ENCODE data around the gene TTC21B. TPM values are rescaled to one million over a fixed set of nuclear protein-coding genes. Genes with fewer than 3 reads are reported as not detected.

Gene TTC21B
- total and polyA plus RNA-seq, 2 of the 8 experiments (the other 6 are each of a cell fraction or from before 2014, with no cell fraction given): 6.9 to 20.8 TPM

GRCh38 chr2:165825041-165825440 is 128.5 kb downstream of the TTC21B start:
- Histone ChIP-seq H2BK5ac (ENCODE audit: low read depth, low read length) (no peak overlapping the region), H2BK20ac (ENCODE audit: low read length) (no peak overlapping the region), H3K56ac (replicated peaks; ENCODE audit: insufficient read length, low read depth, low read length) (no peak overlapping the region), H3K4me2 (ENCODE audit: insufficient read depth in 1 of 2, low read depth in 2 of 2, low read length in 2 of 2) (no peak overlapping the region), H3K27me3 (replicated peaks in 1 of 4; ENCODE audit: control insufficient read depth in 3 of 4, extremely low read depth in 1 of 4, insufficient read depth in 3 of 4, low read length in 3 of 4) (no peaks in the 10 kb centered on the region), H4K8ac (ENCODE audit: extremely low read depth, insufficient read depth, low read length) (no peak overlapping the region), H3K18ac (ENCODE audit: extremely low read depth, low read length) (no peak overlapping the region), H3K4me1 (replicated peaks in 1 of 4; ENCODE audit: control insufficient read depth in 3 of 4, insufficient read depth in 4 of 4, low read length in 3 of 4) (peaks cover 0 to 3% (median 0%) of the 10 kb centered on the region in 4 experiments; a peak in 1 of 7 replicates), H3K36me3 (ENCODE audit: control insufficient read depth in 2 of 4, insufficient read depth in 4 of 4, low read length in 3 of 4) (no peaks in the 10 kb centered on the region; a peak in 1 of 8 replicates), H3K14ac (ENCODE audit: insufficient read length) (no peak overlapping the region), H3K79me1 (ENCODE audit: low read depth, low read length) (no peaks in the 10 kb centered on the region), H4K20me1 (replicated peaks in 1 of 2; ENCODE audit: control insufficient read depth in 1 of 2, insufficient read depth in 2 of 2, low read length in 2 of 2) (no peaks in the 10 kb centered on the region), H3K23me2 (ENCODE audit: low read depth, low read length) (no peaks in the 10 kb centered on the region), H3K79me2 (ENCODE audit: control insufficient read depth in 1 of 2, insufficient read depth in 2 of 2, low read length in 2 of 2) (no peaks in the 10 kb centered on the region), H3K4me3 (ENCODE audit: extremely low read depth in 1 of 4, insufficient read depth in 2 of 4, low read depth in 3 of 4, low read length in 4 of 4) (no peak overlapping the region), H2BK120ac (replicated peaks; ENCODE audit: low read depth, low read length) (no peak overlapping the region), H3K27ac (ENCODE audit: low read depth, low read length) (no peak overlapping the region), H3K9me3 (ENCODE audit: insufficient read depth in 2 of 2, low read depth in 1 of 2, low read length in 1 of 2) (no peaks in the 10 kb centered on the region), H2BK12ac (ENCODE audit: low read depth, low read length) (no peak overlapping the region), H3K23ac (ENCODE audit: insufficient read length) (no peak overlapping the region), H3K4ac (replicated peaks; ENCODE audit: insufficient read length, low read depth, low read length) (no peak overlapping the region), H4K91ac (replicated peaks; ENCODE audit: insufficient read length, low read length) (no peak overlapping the region), H2BK15ac (ENCODE audit: low read length) (no peak overlapping the region), H2AFZ (ENCODE audit: low read length) (no peak overlapping the region), H3K9ac (replicated peaks in 1 of 4; ENCODE audit: extremely low read depth in 1 of 4, low read depth in 3 of 4, low read length in 3 of 4) (no peak overlapping the region), H2AK5ac (ENCODE audit: low read depth, low read length) (no peak overlapping the region), H4K5ac (ENCODE audit: insufficient read length, low read depth, low read length) (no peak overlapping the region)
- CTCF ChIA-PET (ENCODE audit: partially characterized antibody): no interaction called here
- FAIRE-seq (no peak), DNase-seq (ENCODE audit: low read depth in 1 of 2, low spot score in 2 of 2) (no peak)
- TF ChIP-seq SP4 (IDR thresholded peaks at IDR 0.05; ENCODE audit: low read length) (no peak), EZH2 (IDR thresholded peaks at IDR 0.05; ENCODE audit: low read depth, low read length, severe bottlenecking) (no peak), PHF8 (conservative IDR thresholded peaks at IDR 0.05; ENCODE audit: low read depth, low read length) (no peak), BCL11A (IDR thresholded peaks at IDR 0.05; ENCODE audit: low read depth in 2 of 2, low read length in 2 of 2) (no peak), EGR1 (IDR thresholded peaks at IDR 0.05; ENCODE audit: borderline replicate concordance, low read depth, low read length) (no peak), RNF2 (IDR thresholded peaks at IDR 0.05; ENCODE audit: borderline replicate concordance, low read depth, low read length, missing control alignments, poor library complexity, severe bottlenecking) (no peak)
- 90% methylated on average over 2 of the region's 2 CpGs; no CpG with 5 or more reads in 1 of the 2 experiments for whole genome bisulfite sequencing, 2 experiments (ENCODE audit: extremely low coverage in 1 of 2, insufficient coverage in 1 of 2, insufficient read length in 1 of 2, insufficient replicate concordance in 2 of 2, low coverage in 1 of 2, low lambda C conversion rate in 2 of 2, missing lambda C conversion rate in 1 of 2)
- POLR2A ChIA-PET (ENCODE audit: partially characterized antibody): no interaction called here
